Nephron progenitor cell (in vitro differentiated cells): ENCODE results near the gene CRYBB1.

ENCODE experiments used
- DNase-seq: peaks from one replicate; pipeline ENCODE4 v3.0.0; 2021
- H3K27ac Mint-ChIP-seq: 2 replicates; pipeline ENCODE4 v1.8.0; 2021; ENCODE audit warnings: mild to moderate bottlenecking, moderate library complexity, mixed read lengths
- H3K27me3 Mint-ChIP-seq: 2 replicates; pipeline ENCODE4 v1.8.0; 2021; ENCODE audit warnings: mild to moderate bottlenecking, low read depth, mixed read lengths; ENCODE audit not compliant: poor library complexity
- H3K36me3 Mint-ChIP-seq: 2 replicates; pipeline ENCODE4 v1.8.0; 2021; ENCODE audit warnings: low read depth, mixed read lengths
- H3K4me1 Mint-ChIP-seq: 2 replicates; pipeline ENCODE4 v1.8.0; 2021; ENCODE audit warnings: mixed read lengths
- H3K4me3 Mint-ChIP-seq: 2 replicates; pipeline ENCODE4 v1.8.0; 2021; ENCODE audit warnings: mild to moderate bottlenecking, moderate library complexity, mixed read lengths
- H3K9me3 Mint-ChIP-seq: 2 replicates; pipeline ENCODE4 v1.8.0; 2021; ENCODE audit warnings: mild to moderate bottlenecking, moderate library complexity, mixed read lengths
- TF ChIP-seq, protein P1 (sequence below): fragments of 200-600 bp; sonication (generic); IDR thresholded peaks from 2 replicates; pipeline ENCODE4 v1.5.0; 2021; ENCODE audit warnings: antibody characterized with exemption

CRYBB1 gene

DNA sequence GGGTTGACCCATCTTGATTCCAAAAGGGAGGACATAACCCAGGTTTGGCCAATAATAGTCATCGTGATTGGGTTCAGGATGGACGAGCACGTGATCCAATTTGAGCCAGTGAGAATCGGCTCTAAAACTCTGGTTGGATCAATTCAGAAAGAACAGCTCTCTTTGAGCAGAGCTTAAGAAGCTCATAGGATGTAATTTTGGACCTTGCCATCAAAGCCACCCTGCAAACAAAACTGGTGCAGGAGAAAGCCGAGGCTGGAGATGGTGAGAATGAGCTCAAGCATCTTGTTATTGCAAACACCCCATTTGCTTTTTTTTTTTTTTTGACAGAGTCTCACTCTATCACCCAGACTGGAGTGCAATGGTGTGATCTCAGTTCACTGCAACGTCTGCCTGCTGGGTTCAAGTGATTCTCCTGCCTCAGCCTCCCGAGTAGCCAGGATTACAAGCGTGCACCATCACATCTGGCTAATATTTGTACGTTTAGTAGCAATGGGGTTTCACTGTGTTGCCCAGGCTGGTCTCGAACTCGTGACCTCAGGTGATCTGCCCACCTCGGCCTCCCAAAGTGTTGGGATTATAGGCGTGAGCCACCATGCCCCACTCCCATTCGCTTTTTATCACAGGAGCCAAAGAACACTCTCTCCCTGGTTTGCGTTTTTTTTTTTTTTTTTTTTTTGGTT lies 25.7 kb upstream of the CRYBB1 start:
- no peak for DNase-seq
- Mint-ChIP-seq H3K9me3 (no peaks in the 10 kb centered on the region), H3K4me3 (no peak overlapping the region), H3K27ac (no peak overlapping the region), H3K4me1 (peaks cover 83% of the 10 kb centered on the region), H3K27me3 (peaks cover 47% of the 10 kb centered on the region), H3K36me3 (no peaks in the 10 kb centered on the region)
- TF ChIP-seq, protein P1, sequence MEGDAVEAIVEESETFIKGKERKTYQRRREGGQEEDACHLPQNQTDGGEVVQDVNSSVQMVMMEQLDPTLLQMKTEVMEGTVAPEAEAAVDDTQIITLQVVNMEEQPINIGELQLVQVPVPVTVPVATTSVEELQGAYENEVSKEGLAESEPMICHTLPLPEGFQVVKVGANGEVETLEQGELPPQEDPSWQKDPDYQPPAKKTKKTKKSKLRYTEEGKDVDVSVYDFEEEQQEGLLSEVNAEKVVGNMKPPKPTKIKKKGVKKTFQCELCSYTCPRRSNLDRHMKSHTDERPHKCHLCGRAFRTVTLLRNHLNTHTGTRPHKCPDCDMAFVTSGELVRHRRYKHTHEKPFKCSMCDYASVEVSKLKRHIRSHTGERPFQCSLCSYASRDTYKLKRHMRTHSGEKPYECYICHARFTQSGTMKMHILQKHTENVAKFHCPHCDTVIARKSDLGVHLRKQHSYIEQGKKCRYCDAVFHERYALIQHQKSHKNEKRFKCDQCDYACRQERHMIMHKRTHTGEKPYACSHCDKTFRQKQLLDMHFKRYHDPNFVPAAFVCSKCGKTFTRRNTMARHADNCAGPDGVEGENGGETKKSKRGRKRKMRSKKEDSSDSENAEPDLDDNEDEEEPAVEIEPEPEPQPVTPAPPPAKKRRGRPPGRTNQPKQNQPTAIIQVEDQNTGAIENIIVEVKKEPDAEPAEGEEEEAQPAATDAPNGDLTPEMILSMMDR, result no peak

DNA sequence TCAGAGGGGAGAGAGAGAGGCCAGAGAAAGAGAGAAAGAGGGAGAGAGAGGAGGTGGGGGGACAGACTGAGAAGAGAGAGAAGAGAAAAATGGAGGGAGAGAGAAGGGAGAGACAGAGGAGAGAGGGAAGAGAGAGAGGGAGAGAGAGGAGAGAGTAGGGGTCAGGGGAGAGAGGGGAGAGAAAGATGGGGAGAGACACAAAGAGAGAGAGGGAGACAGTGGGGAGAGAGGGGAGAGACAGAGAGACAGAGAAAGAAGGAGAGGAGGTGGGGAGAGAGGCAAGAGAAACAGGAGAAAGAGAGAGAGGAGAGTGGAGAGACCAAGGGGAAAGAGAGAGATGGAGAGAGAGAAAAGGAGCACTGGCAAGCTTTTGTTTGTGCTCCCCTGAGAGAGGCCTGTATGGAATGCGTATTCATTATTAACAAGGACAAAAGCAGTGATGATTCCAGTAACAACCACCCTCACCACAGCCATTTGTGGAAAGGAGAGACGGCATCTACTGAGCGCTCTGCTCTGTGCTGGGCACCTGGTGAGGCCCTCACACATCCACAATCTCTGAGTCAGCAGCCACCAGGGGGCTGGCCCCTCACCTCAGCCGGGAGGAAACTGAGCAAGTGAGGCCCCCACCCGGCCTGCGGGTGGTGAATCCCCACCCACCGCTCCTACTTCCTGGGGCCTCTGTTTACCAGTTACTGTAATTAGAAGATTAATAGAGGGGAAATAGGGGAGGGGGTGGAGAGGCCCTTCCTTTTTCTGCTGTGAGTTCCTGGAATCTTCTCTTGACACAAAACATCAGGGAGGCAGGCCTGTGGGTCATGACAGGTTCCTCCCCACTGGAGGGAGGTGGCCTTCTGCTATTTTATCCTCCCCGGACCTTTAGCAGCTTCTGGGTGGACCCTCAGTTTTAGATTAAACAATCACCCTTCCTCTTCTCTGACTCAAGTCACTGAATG lies 24.9 kb upstream of the CRYBB1 start:
- peaks cover 79% of the 10 kb centered on the region for H3K4me1 Mint-ChIP-seq
- no peak for DNase-seq
- peaks cover 39% of the 10 kb centered on the region for H3K27me3 Mint-ChIP-seq
- no peak overlapping the region for H3K27ac Mint-ChIP-seq
- no peaks in the 10 kb centered on the region for H3K9me3 Mint-ChIP-seq
- TF ChIP-seq, protein P1, result no peak
- peak overlapping the region; percentile 39 for H3K4me3 Mint-ChIP-seq
- no peaks in the 10 kb centered on the region for H3K36me3 Mint-ChIP-seq

DNA sequence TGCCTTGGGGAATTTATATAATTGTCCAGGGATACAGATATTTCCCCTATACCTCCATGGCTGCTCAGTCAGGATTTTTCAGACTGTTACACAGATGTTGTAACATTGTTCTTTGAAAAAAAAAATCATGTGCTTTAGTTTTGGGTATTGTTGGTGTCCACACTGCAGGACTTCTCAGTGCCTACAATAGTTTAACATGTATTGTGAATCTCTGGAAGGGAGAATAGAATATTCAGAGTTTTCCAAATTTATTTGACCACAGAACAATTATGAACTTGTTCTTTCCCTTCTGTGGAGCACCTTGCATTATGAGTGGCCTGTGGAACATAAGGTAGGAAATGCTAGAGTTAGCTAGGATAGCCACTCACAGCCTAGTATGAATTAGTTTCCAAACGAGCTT lies 18.5 kb upstream of the CRYBB1 start:
- Mint-ChIP-seq H3K27me3 (peaks cover 11% of the 10 kb centered on the region), H3K27ac (no peak overlapping the region), H3K4me1 (peaks cover 33% of the 10 kb centered on the region), H3K36me3 (no peaks in the 10 kb centered on the region), H3K9me3 (no peaks in the 10 kb centered on the region), H3K4me3 (no peak overlapping the region)
- TF ChIP-seq, protein P1, result no peak
- DNase-seq, result no peak

DNA sequence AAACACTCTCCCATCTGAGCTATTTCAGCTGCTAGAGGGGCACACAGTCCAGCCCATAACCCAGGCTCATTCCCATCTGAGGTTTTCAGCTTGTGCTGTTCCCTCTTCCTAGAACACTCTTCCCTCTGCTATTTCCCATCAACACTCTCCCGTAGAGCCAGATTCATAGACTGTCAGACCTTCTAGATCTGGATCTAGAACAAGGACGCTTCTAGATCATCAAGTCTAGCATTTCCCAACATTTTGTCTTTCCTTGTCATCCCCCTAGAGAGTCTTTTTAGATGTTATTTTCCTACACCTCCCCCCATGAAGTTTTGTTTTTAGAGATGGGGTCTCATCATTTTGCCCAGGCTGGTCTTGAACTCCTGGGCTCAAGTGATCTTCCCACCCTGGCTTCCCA lies 17.3 kb upstream of the CRYBB1 start:
- TF ChIP-seq, protein P1, result no peak
- H3K27me3 Mint-ChIP-seq, result peaks cover 9% of the 10 kb centered on the region
- no peak overlapping the region for H3K4me3 Mint-ChIP-seq
- peaks cover 23% of the 10 kb centered on the region for H3K4me1 Mint-ChIP-seq
- H3K27ac Mint-ChIP-seq, result no peak overlapping the region
- DNase-seq, result no peak
- H3K9me3 Mint-ChIP-seq, result peaks cover 8% of the 10 kb centered on the region
- no peaks in the 10 kb centered on the region for H3K36me3 Mint-ChIP-seq

DNA sequence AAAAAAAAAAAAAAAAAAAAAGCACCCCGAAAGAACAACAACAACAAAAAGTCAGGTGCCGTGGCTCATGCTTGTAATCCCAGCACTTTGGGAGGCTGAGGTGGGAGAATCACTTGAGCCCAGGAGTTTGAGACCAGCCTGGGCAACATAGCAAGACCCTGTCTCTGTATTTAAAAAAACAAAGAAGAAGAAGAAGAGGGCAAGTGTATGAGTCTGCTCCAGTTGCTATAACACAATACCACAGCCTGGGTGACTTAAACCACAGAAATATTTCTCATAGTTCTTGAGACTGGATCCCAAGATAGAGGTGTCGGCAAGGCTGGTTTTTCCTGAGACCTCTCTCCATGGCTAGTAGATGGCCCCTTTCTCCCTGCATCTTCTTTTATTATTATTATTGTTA lies 16.4 kb upstream of the CRYBB1 start:
- H3K4me3 Mint-ChIP-seq, result no peak overlapping the region
- H3K9me3 Mint-ChIP-seq, result peaks cover 8% of the 10 kb centered on the region
- H3K27ac Mint-ChIP-seq, result no peak overlapping the region
- DNase-seq, result no peak
- peaks cover 20% of the 10 kb centered on the region for H3K4me1 Mint-ChIP-seq
- no peaks in the 10 kb centered on the region for H3K36me3 Mint-ChIP-seq
- peaks cover 7% of the 10 kb centered on the region for H3K27me3 Mint-ChIP-seq
- TF ChIP-seq, protein P1, result no peak
